Measurements from ENCODE around the gene DENND6B. TPM values are rescaled to one million over a fixed set of nuclear protein-coding genes. Genes with fewer than 3 reads are reported as not detected.

Gene DENND6B
- total RNA-seq, 6 donors from 2014 or later: 9.5 to 24.1 (median 12.7) TPM

GRCh38 chr22:50260434-50260800 lies 66.4 kb downstream of the DENND6B start:
- H3K36me3 ChIP-seq: peaks cover 0 to 3% (median 0%) of the 10 kb centered on the region in 4 donors
- H3K4me1 ChIP-seq: peaks cover 16 to 35% (median 18%) of the 10 kb centered on the region in 4 donors
- H3K27ac ChIP-seq: peak overlapping the region in 3 of 4 donors; percentile 15 to 70 (median 42)
- no peak for DNase-seq
- no peak for TF ChIP-seq EP300 (IDR thresholded peaks at IDR 0.05)
- TF ChIP-seq CTCF (IDR thresholded peaks at IDR 0.05): no peak
- TF ChIP-seq POLR2A (IDR thresholded peaks at IDR 0.05): no peak
- no peak for TF ChIP-seq POLR2AphosphoS5 (IDR thresholded peaks at IDR 0.05)
- ATAC-seq (ENCODE audit: low FRiP score in 2 of 2): no peak
- no peaks in the 10 kb centered on the region for H3K9me3 ChIP-seq
- H3K4me3 ChIP-seq: peak overlapping the region; percentile 56 to 67 (median 62)
- 34 to 41% methylated on average over 9 to 10 of the region's 11 CpGs for WGBS, 2 donors
- H3K27me3 ChIP-seq: peaks cover 0 to 13% (median 2%) of the 10 kb centered on the region in 4 donors

GRCh38 chr22:50259302-50259701 lies 67.5 kb downstream of the DENND6B start:
- Histone ChIP-seq H3K9me3 (no peaks in the 10 kb centered on the region), H3K27me3 (peaks cover 0 to 13% (median 2%) of the 10 kb centered on the region in 4 donors), H3K36me3 (peaks cover 0 to 3% (median 0%) of the 10 kb centered on the region in 4 donors), H3K27ac (no peak overlapping the region), H3K4me3 (no peak overlapping the region), H3K4me1 (peaks cover 16 to 35% (median 18%) of the 10 kb centered on the region in 4 donors)
- no peak for TF ChIP-seq POLR2AphosphoS5 (IDR thresholded peaks at IDR 0.05)
- TF ChIP-seq CTCF (IDR thresholded peaks at IDR 0.05): no peak
- TF ChIP-seq POLR2A (IDR thresholded peaks at IDR 0.05): no peak
- TF ChIP-seq EP300 (IDR thresholded peaks at IDR 0.05): no peak
- WGBS, 2 donors: 85 to 94% methylated on average over 12 to 15 of the region's 15 CpGs
- DNase-seq (no peak), ATAC-seq (ENCODE audit: low FRiP score in 2 of 2) (no peak)

Other genes with a start within 250 kb of the DENND6B start
- 1 to 10 TPM in 4 of 6 donors, under 1 TPM in 2; 0.78 to 3.1 (median 1.2) TPM for gene MLC1, start 241.6 kb downstream of the DENND6B start, total RNA-seq
- 1 to 10 TPM in 3 of 6 donors, under 1 TPM in 2, not detected in 1; 0.47 to 3.1 (median 1.8) TPM for gene MOV10L1, start 237.0 kb downstream of the DENND6B start, total RNA-seq
- gene PANX2, start 156.3 kb downstream of the DENND6B start, total RNA-seq: 10 to 100 TPM in 3 of 6 donors, 1 to 10 TPM in 3; 1.9 to 16.8 (median 7.1) TPM
- gene TRABD, start 141.1 kb downstream of the DENND6B start, total RNA-seq: 10 to 100 TPM; 32.9 to 88.0 (median 56.3) TPM
- 100 to 1,000 TPM in 1 of 6 donors, 10 to 100 TPM in 5; 23.1 to 102 (median 28.9) TPM for gene SELENOO, start 126.0 kb downstream of the DENND6B start, total RNA-seq
- 100 to 1,000 TPM in 2 of 6 donors, 10 to 100 TPM in 4; 43.2 to 216 (median 52.4) TPM for gene TUBGCP6, start 82.0 kb downstream of the DENND6B start, total RNA-seq
- 100 to 1,000 TPM in 1 of 6 donors, 10 to 100 TPM in 5; 33.0 to 202 (median 53.1) TPM for gene HDAC10, start 75.7 kb downstream of the DENND6B start, total RNA-seq
- 10 to 100 TPM in 3 of 6 donors, 1 to 10 TPM in 3; 3.1 to 19.2 (median 10.1) TPM for gene MAPK12, start 65.3 kb downstream of the DENND6B start, total RNA-seq
- gene MAPK11, start 56.6 kb downstream of the DENND6B start, total RNA-seq: 10 to 100 TPM in 1 of 6 donors, 1 to 10 TPM in 5; 3.1 to 27.3 (median 8.6) TPM
- 100 to 1,000 TPM; 218 to 407 (median 313) TPM for gene PLXNB2, start 19.4 kb downstream of the DENND6B start, total RNA-seq
- 100 to 1,000 TPM in 2 of 6 donors, 10 to 100 TPM in 4; 53.0 to 264 (median 63.8) TPM for gene PPP6R2, start 16.3 kb upstream of the DENND6B start, total RNA-seq
- gene SBF1, start 148.0 kb upstream of the DENND6B start, total RNA-seq: 100 to 1,000 TPM in 1 of 6 donors, 10 to 100 TPM in 5; 44.6 to 117 (median 75.7) TPM
- 1 to 10 TPM in 4 of 6 donors, under 1 TPM in 2; 0.30 to 3.1 (median 1.6) TPM for gene ADM2, start 154.5 kb upstream of the DENND6B start, total RNA-seq
- not detected for gene MIOX, start 159.8 kb upstream of the DENND6B start, total RNA-seq
- 10 to 100 TPM; 36.0 to 87.4 (median 77.4) TPM for gene LMF2, start 180.7 kb upstream of the DENND6B start, total RNA-seq
- 100 to 1,000 TPM in 1 of 6 donors, 10 to 100 TPM in 5; 55.4 to 104 (median 62.2) TPM for gene NCAPH2, start 181.2 kb upstream of the DENND6B start, total RNA-seq
- gene SCO2, start 198.6 kb upstream of the DENND6B start, total RNA-seq: 10 to 100 TPM in 2 of 6 donors, 1 to 10 TPM in 3, not detected in 1; 1.7 to 14.0 (median 9.2) TPM
- gene TYMP, start 203.0 kb upstream of the DENND6B start, total RNA-seq: 100 to 1,000 TPM; 162 to 346 (median 248) TPM
- 1 to 10 TPM in 2 of 6 donors, under 1 TPM in 2, not detected in 2; 0.39 to 1.5 (median 0.81) TPM for gene KLHDC7B, start 218.9 kb upstream of the DENND6B start, total RNA-seq
- gene SYCE3, start 235.9 kb upstream of the DENND6B start, total RNA-seq: 1 to 10 TPM in 1 of 6 donors, not detected in 5; 3.4 TPM